ENCODE results near the gene ALOX5.

The ALOX5 gene

GRCh38 chr10:45372251-45372951, 1.6 kb upstream of the ALOX5 start:
- no peak for TF ChIP-seq EZH2 (optimal IDR thresholded peaks at IDR 0.05; ENCODE audit: low read depth, low read length)
- TF ChIP-seq, protein P1, sequence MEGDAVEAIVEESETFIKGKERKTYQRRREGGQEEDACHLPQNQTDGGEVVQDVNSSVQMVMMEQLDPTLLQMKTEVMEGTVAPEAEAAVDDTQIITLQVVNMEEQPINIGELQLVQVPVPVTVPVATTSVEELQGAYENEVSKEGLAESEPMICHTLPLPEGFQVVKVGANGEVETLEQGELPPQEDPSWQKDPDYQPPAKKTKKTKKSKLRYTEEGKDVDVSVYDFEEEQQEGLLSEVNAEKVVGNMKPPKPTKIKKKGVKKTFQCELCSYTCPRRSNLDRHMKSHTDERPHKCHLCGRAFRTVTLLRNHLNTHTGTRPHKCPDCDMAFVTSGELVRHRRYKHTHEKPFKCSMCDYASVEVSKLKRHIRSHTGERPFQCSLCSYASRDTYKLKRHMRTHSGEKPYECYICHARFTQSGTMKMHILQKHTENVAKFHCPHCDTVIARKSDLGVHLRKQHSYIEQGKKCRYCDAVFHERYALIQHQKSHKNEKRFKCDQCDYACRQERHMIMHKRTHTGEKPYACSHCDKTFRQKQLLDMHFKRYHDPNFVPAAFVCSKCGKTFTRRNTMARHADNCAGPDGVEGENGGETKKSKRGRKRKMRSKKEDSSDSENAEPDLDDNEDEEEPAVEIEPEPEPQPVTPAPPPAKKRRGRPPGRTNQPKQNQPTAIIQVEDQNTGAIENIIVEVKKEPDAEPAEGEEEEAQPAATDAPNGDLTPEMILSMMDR (IDR thresholded peaks at IDR 0.05; ENCODE audit: low read length), result no peak
- no peak for TF ChIP-seq EZH2phosphoT487 (IDR thresholded peaks at IDR 0.05; ENCODE audit: low read length)
- no peak overlapping the region for H3K27ac ChIP-seq (ENCODE audit: low read length)
- H3K27me3 ChIP-seq (replicated peaks; ENCODE audit: insufficient read depth, low read length), result peaks cover 8% of the 10 kb centered on the region; the same call in 1 of the 2 replicates
- H3K4me1 ChIP-seq (ENCODE audit: low read length), result peaks cover 9% of the 10 kb centered on the region
- no peak overlapping the region for H2AFZ ChIP-seq (ENCODE audit: low read length)
- no peaks in the 10 kb centered on the region for H4K20me1 ChIP-seq (ENCODE audit: insufficient read depth, low read length)
- H3K9me3 ChIP-seq (replicated peaks; ENCODE audit: insufficient read depth, low read length), result no peaks in the 10 kb centered on the region
- no peak overlapping the region for H3K4me3 ChIP-seq (ENCODE audit: low read length)
- no peak overlapping the region for H3K9ac ChIP-seq (ENCODE audit: low read length)
- no peak for DNase-seq
- H3K9me2 ChIP-seq (replicated peaks; ENCODE audit: insufficient read depth, low read length), result no peaks in the 10 kb centered on the region
- H3F3A ChIP-seq (ENCODE audit: insufficient read depth, low read length), result 0 out of 2 replicates have a peak, but pooled peaks cover 2% of the 10 kb centered on the region
- H3K79me2 ChIP-seq (ENCODE audit: low read length), result no peaks in the 10 kb centered on the region
- peak overlapping the region; percentile 97; the same call in 1 of the 2 replicates for H3K4me2 ChIP-seq (ENCODE audit: low read depth, low read length)
- no peaks in the 10 kb centered on the region for H3K36me3 ChIP-seq (replicated peaks; ENCODE audit: insufficient read depth, low read length)

- Histone ChIP-seq H3K27me3 (replicated peaks; ENCODE audit: insufficient read depth, low read length) (peaks cover 8% of the 10 kb centered on the region; the same call in 1 of the 2 replicates), H3K4me1 (ENCODE audit: low read length) (peaks cover 9% of the 10 kb centered on the region), H3K4me2 (ENCODE audit: low read depth, low read length) (peak overlapping the region; percentile 97), H3K9me2 (replicated peaks; ENCODE audit: insufficient read depth, low read length) (no peaks in the 10 kb centered on the region), H3K4me3 (ENCODE audit: low read length) (peak overlapping the region; percentile 66), H4K20me1 (ENCODE audit: insufficient read depth, low read length) (no peaks in the 10 kb centered on the region), H3K79me2 (ENCODE audit: low read length) (no peaks in the 10 kb centered on the region), H3K9ac (ENCODE audit: low read length) (peak overlapping the region; percentile 58), H3K36me3 (replicated peaks; ENCODE audit: insufficient read depth, low read length) (no peaks in the 10 kb centered on the region), H2AFZ (ENCODE audit: low read length) (peak overlapping the region; percentile 93), H3K9me3 (replicated peaks; ENCODE audit: insufficient read depth, low read length) (no peaks in the 10 kb centered on the region), H3F3A (ENCODE audit: insufficient read depth, low read length) (0 out of 2 replicates have a peak, but pooled peaks cover 2% of the 10 kb centered on the region), H3K27ac (ENCODE audit: low read length) (peak overlapping the region; percentile 6; the same call in 1 of the 2 replicates)
- TF ChIP-seq EZH2 (optimal IDR thresholded peaks at IDR 0.05; ENCODE audit: low read depth, low read length), result no peak
- TF ChIP-seq EZH2phosphoT487 (IDR thresholded peaks at IDR 0.05; ENCODE audit: low read length), result no peak
- DNase-seq, result peak; percentile 39
These were observed 927 bp upstream of the ALOX5 start for GRCh38 chr10:45373003-45373575.

- Histone ChIP-seq H3K9me3 (replicated peaks; ENCODE audit: insufficient read depth, low read length) (no peaks in the 10 kb centered on the region), H4K20me1 (ENCODE audit: insufficient read depth, low read length) (no peaks in the 10 kb centered on the region), H3K36me3 (replicated peaks; ENCODE audit: insufficient read depth, low read length) (no peaks in the 10 kb centered on the region), H3K9me2 (replicated peaks; ENCODE audit: insufficient read depth, low read length) (no peaks in the 10 kb centered on the region), H3K27ac (ENCODE audit: low read length) (no peak overlapping the region), H3F3A (ENCODE audit: insufficient read depth, low read length) (0 out of 2 replicates have a peak, but pooled peaks cover 2% of the 10 kb centered on the region), H3K9ac (ENCODE audit: low read length) (peak overlapping the region; percentile 42; the same call in 1 of the 2 replicates), H3K4me3 (ENCODE audit: low read length) (peak overlapping the region; percentile 71), H2AFZ (ENCODE audit: low read length) (peak overlapping the region; percentile 86), H3K79me2 (ENCODE audit: low read length) (no peaks in the 10 kb centered on the region), H3K4me1 (ENCODE audit: low read length) (peaks cover 9% of the 10 kb centered on the region), H3K4me2 (ENCODE audit: low read depth, low read length) (peak overlapping the region; percentile 99), H3K27me3 (replicated peaks; ENCODE audit: insufficient read depth, low read length) (peaks cover 8% of the 10 kb centered on the region; the same call in 1 of the 2 replicates)
- DNase-seq, result no peak
- TF ChIP-seq EZH2phosphoT487 (IDR thresholded peaks at IDR 0.05; ENCODE audit: low read length), result no peak
- TF ChIP-seq, protein P1 (IDR thresholded peaks at IDR 0.05; ENCODE audit: low read length), result no peak
- no peak for TF ChIP-seq EZH2 (optimal IDR thresholded peaks at IDR 0.05; ENCODE audit: low read depth, low read length)
These were observed 485 bp downstream of the ALOX5 start for GRCh38 chr10:45374350-45375052.
